ENCODE results near the gene NKD2. TPM values are rescaled to one million over a fixed set of nuclear protein-coding genes. Genes with fewer than 3 reads are reported as not detected.

Gene NKD2
- total and polyA plus RNA-seq, 9 of the 15 experiments (the other 6 are each of a cell fraction or from before 2014, with no cell fraction given), result 0.09 to 0.64 (median 0.27) TPM; not detected in 5

GRCh38 chr5:1063661-1064382, 55.2 kb downstream of the NKD2 start:
- DNase-seq (ENCODE audit: extremely low read depth in 1 of 4, low spot score in 3 of 4) (no peak), ATAC-seq (no peak), FAIRE-seq (no peak)
- no peak overlapping the region for H2AFZ ChIP-seq (ENCODE audit: low read depth, low read length)
- BruUV-seq (replicated peaks), result no TSS peak
- peaks cover 14 to 65% of the 10 kb centered on the region in 2 experiments; a peak in 4 of 5 replicates for H3K4me1 ChIP-seq (replicated peaks in 1 of 2; ENCODE audit: control insufficient read depth in 2 of 2, insufficient read depth in 2 of 2, low read length in 2 of 2)
- peaks cover 0 to 49% of the 10 kb centered on the region in 2 experiments; a peak in 3 of 5 replicates for H3K27me3 ChIP-seq (ENCODE audit: control insufficient read depth in 2 of 2, insufficient read depth in 2 of 2, low read length in 2 of 2)
- H4K20me1 ChIP-seq (replicated peaks; ENCODE audit: control insufficient read depth, insufficient read depth, low read length), result peaks cover 27% of the 10 kb centered on the region
- H3K9ac ChIP-seq (ENCODE audit: insufficient read depth in 1 of 2, low read depth in 2 of 2, low read length in 2 of 2), result no peak overlapping the region
- intact Hi-C loops (cut with micrococcal nuclease) (no loop called here), in situ Hi-C loops (cut with MboI) (no loop called here)
- WGBS (ENCODE audit: insufficient coverage, low coverage, missing lambda C conversion rate), result 65% methylated on average over 32 of the region's 56 CpGs
- H3K4me2 ChIP-seq (ENCODE audit: insufficient read depth, low read length), result no peak overlapping the region
- no peak for TF ChIP-seq SMARCC2 (IDR thresholded peaks at IDR 0.05; ENCODE audit: low read depth)
- TF ChIP-seq HNRNPUL1 (IDR thresholded peaks at IDR 0.05; ENCODE audit: low read length), result no peak
- peak; percentile 62; the same call in 1 of the 2 replicates for TF ChIP-seq ZBTB33 (CRISPR knock-in tag; IDR thresholded peaks at IDR 0.05)
- no peak overlapping the region for H3K27ac ChIP-seq (ENCODE audit: extremely low read depth, low read depth, low read length)
- no peaks in the 10 kb centered on the region for H3K9me3 ChIP-seq (replicated peaks; ENCODE audit: control insufficient read depth, insufficient read depth, low read depth, low read length)
- no peaks in the 10 kb centered on the region for H3K79me2 ChIP-seq (ENCODE audit: control insufficient read depth, insufficient read depth, low read length)
- ChIA-PET CTCF (ENCODE audit: low intra/inter-chr PET ratio) (no interaction called here), POLR2A (no interaction called here)
- no peaks in the 10 kb centered on the region for H3K9me1 ChIP-seq (ENCODE audit: control insufficient read depth, insufficient read depth, low read length)
- no peak overlapping the region for H3K4me3 ChIP-seq
- H3K36me3 ChIP-seq (ENCODE audit: control insufficient read depth, insufficient read depth, low read length), result no peaks in the 10 kb centered on the region

All from K562 (cell line).